GM18511 (cell line): ENCODE measurements around the gene OR52M1.

Experiments
- ATAC-seq: cut with Tn5 transposase; IDR thresholded peaks from one replicate; pipeline ENCODE4 v1.9.1; 2021; ENCODE audit warnings: mild to moderate bottlenecking, moderate library complexity; ENCODE audit not compliant: unreplicated experiment

OR52M1 gene

GRCh38 chr11:4560467-4560866 lies 15.5 kb downstream of the OR52M1 start:
- no peak for ATAC-seq

GRCh38 chr11:4565371-4565770 lies 20.4 kb downstream of the OR52M1 start:
- no peak for ATAC-seq

- ATAC-seq, result no peak
Measured at GRCh38 chr11:4569075-4569474, 24.1 kb downstream of the OR52M1 start.

- no peak for ATAC-seq
Measured at GRCh38 chr11:4576880-4577279, 31.9 kb downstream of the OR52M1 start.

- ATAC-seq, result no peak
Measured at GRCh38 chr11:4577761-4578160, 32.8 kb downstream of the OR52M1 start.

GRCh38 chr11:4578624-4579023 lies 33.6 kb downstream of the OR52M1 start:
- no peak for ATAC-seq

GRCh38 chr11:4580124-4580523 lies 35.1 kb downstream of the OR52M1 start:
- no peak for ATAC-seq

- no peak for ATAC-seq
Measured at GRCh38 chr11:4581443-4581842, 36.5 kb downstream of the OR52M1 start, which contains the start of gene OR52I2. Gene OR52I2, plus strand, starts transcription at chr11:4581743.

GRCh38 chr11:4589017-4589416 lies 44.0 kb downstream of the OR52M1 start:
- no peak for ATAC-seq

GRCh38 chr11:4593739-4594138 lies 48.7 kb downstream of the OR52M1 start, which contains the start of gene OR52I1:
Gene OR52I1, plus strand, starts transcription at chr11:4594039. Its CDS starts 0 bp downstream, at chr11:4594039.
- no peak for ATAC-seq
